ENCODE measurements around the gene MAP3K4. TPM values are rescaled to one million over a fixed set of nuclear protein-coding genes. Genes with fewer than 3 reads are reported as not detected.
A peak's percentile ranks its signal among the peaks of the same experiment; 100 is the strongest.

The MAP3K4 gene
- total and polyA plus RNA-seq, 2 of the 8 experiments (the other 6 are each of a cell fraction or from before 2014, with no cell fraction given): 16.6 to 51.6 TPM

- no peak for TF ChIP-seq E2F6 (IDR thresholded peaks at IDR 0.05)
- no peak for TF ChIP-seq YY1 (IDR thresholded peaks at IDR 0.05; ENCODE audit: low read depth, low read length)
- no peak for TF ChIP-seq ZNF274 (IDR thresholded peaks at IDR 0.05; ENCODE audit: borderline replicate concordance, extremely low read depth, low read length)
- no peak for TF ChIP-seq RFX5 (IDR thresholded peaks at IDR 0.05; ENCODE audit: borderline replicate concordance, low read depth, low read length)
- TF ChIP-seq RAD21 (IDR thresholded peaks at IDR 0.05 in 1 of 2, conservative IDR thresholded peaks at IDR 0.05 in 1 of 2; ENCODE audit: low read depth in 2 of 2, low read length in 2 of 2): no peak
- TF ChIP-seq CBX8 (IDR thresholded peaks at IDR 0.05; ENCODE audit: borderline replicate concordance, low read depth, low read length): no peak
- TF ChIP-seq EZH2 (IDR thresholded peaks at IDR 0.05; ENCODE audit: low read depth, low read length, severe bottlenecking): no peak
- no peak for TF ChIP-seq CHD1 (IDR thresholded peaks at IDR 0.05; ENCODE audit: low read depth, low read length)
- TF ChIP-seq KDM1A (IDR thresholded peaks at IDR 0.05; ENCODE audit: borderline replicate concordance, low read length): no peak
- no peak for TF ChIP-seq SP4 (IDR thresholded peaks at IDR 0.05; ENCODE audit: low read length)
- no peak for TF ChIP-seq SIRT6 (IDR thresholded peaks at IDR 0.05; ENCODE audit: low read length)
- no peak for TF ChIP-seq SRF (IDR thresholded peaks at IDR 0.05; ENCODE audit: low read depth, low read length)
- TF ChIP-seq GTF2F1 (IDR thresholded peaks at IDR 0.05; ENCODE audit: borderline replicate concordance, low read depth, low read length): no peak
- no peak for TF ChIP-seq KDM4A (IDR thresholded peaks at IDR 0.05; ENCODE audit: low read depth, low read length, severe bottlenecking)
- 0 out of 3 replicates have a peak, but pooled peaks of 1 of the 2 experiments have one; percentile 47 for TF ChIP-seq EP300 (IDR thresholded peaks at IDR 0.05; ENCODE audit: borderline replicate concordance in 1 of 2, low read depth in 2 of 2, low read length in 2 of 2)
These were observed 20.2 kb downstream of the MAP3K4 start (continued) for GRCh38 chr6:161011492-161012480.
